HG02798 (cell line): ENCODE measurements around the gene PIK3C2G.
A peak's percentile ranks its signal among the peaks of the same experiment; 100 is the strongest.

ENCODE experiments used
- ATAC-seq: cut with Tn5 transposase; IDR thresholded peaks from one replicate; pipeline ENCODE4 v1.9.1; 2021; ENCODE audit warnings: mild to moderate bottlenecking; ENCODE audit not compliant: unreplicated experiment, poor library complexity

The PIK3C2G gene

DNA sequence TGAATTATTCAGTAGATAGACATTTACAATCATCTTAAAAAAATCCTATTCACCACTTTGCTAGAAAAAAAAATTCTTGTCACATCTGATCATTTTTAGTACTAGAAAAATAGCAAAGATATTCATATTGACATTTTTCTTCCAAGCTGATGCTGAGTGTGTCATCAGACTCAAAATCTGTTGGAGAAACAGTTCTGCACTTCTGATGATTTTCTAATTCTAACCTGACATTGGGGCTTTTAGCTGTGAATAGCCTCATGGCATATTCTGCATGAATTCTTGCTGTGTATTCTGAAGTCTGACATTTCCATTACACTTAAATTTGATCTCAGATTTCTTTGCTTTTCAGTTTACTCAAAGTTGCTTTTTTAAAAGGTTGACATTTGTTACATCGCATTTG, 150.1 kb downstream of the PIK3C2G start:
- ATAC-seq, result no peak

DNA sequence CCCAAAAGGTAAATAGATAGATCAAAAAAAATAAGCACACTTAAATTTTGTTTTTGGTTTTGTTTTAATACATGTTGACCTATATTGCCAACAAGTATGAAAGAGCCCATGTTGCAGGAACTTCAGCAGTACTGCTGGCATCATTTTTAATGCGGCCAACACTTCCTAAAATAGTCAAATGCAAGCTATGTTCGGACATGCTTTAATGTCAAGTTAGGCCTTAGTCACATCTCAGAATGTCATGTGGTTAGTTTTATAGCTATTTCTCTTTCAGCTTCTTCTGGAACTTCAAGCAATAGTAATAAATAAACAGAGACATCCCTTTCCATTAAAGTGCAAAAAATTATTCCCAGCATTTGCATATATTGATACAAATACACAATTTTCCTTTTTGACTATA, 153.4 kb downstream of the PIK3C2G start:
- no peak for ATAC-seq

DNA sequence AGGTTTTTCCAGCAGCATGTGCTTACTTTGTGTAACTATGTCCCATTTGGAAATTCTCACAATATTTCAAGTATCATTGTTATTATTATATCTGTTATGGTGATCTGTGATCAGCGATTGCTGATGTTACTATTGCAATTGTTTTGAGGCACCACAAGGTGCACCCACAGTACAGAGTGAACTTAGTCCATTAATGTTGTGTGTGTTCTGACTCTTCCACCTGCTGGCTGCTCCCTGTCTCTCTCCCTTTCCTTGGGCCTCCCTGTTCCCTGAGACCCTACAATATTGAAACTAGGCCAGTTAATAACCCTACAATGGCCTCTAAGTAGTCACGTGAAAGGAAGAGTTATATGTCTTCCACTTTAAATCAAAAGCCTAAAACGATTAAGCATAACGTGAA, 153.9 kb downstream of the PIK3C2G start:
- no peak for ATAC-seq

DNA sequence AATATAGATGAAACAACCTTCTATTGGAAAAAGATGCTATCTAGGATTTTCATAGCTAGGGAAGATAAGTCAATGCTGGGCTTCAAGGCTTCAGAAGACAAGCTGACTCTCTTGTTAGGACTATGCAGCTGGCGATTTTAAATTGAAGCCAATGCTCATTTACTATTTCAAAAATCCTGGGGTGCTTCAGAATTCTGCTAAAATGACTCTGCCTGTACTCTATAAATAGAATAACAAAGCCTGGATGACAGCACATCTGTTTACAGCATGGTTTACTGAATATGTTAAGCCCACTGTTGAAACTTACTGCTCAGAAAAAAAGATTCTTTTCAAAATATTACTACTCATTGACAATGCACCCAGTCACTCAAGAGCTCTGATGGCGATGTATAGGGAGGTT, 155.1 kb downstream of the PIK3C2G start:
- no peak for ATAC-seq

DNA sequence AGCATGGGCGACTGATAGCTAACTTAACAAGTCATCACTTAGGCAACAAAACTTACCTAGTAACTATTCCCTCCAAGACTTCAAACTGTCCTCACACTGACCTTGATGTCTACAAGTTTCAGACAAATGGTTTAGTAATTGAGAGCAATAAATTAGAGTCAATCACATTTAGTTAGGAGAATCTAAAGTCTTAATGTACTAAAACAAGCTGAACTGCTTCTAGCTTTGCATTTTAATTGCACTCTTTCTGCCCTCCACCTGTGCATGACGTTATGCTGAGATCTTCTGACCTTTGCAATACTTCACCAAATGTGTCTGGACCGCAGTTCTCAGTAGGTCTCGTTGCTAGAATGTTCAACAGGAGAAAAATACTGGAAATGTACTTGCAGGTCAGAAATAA, 158.0 kb downstream of the PIK3C2G start:
- no peak for ATAC-seq

DNA sequence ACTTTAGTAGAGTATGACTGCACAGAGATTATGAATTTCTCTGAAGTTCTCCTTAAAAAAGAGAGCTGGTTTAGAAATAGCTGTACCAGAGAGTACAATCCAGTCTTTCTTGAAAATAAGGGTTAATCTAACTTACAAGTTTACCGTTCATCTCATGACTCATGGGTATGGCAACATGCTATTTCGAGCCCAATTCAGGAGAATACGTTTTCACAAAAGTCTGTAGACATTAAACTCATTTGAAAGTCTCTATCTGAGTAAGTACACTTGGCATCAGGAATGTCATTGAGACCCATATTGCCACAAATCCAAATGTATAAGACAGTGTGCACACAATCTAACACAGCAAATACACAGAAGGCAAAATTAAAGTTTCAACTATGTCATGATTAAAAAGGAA, 160.5 kb downstream of the PIK3C2G start:
- no peak for ATAC-seq

DNA sequence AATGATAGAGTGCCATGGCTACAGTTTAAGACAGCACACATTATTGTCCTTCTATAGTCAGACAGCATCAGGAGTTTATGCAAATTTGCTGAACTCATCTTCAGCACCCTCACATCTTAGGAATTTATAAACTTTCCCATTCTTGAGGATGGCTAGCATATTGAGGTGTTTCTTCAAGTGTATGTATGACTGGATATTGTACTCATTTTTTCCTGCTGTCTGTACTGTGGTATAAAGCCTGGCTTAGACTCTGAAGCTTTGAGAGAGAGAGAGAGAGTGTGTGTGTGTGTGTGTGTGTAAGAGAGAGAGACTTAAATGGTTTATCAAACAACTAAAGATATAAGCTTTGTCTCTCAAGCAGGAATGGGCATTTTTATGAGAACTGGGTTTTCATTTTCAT, 161.6 kb downstream of the PIK3C2G start:
- no peak for ATAC-seq

DNA sequence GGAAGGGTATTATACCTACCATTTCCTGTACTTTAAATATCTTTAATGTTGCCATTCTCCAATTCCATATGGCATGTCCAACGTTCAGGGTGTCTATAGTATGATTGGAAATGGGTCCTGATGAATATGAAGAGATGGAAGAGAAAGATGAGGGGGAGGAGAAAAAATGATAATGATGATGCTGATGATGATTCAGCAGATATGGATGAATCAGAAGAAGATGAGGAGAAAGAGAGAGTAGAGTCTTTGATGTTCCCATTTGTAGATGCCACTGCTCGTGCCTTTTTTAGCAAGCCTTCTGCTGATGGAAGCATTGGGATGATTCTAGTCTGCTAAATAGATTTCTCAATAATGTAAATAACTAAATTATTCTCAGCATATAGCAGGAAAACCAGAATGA, 163.5 kb downstream of the PIK3C2G start:
- ATAC-seq, result no peak

DNA sequence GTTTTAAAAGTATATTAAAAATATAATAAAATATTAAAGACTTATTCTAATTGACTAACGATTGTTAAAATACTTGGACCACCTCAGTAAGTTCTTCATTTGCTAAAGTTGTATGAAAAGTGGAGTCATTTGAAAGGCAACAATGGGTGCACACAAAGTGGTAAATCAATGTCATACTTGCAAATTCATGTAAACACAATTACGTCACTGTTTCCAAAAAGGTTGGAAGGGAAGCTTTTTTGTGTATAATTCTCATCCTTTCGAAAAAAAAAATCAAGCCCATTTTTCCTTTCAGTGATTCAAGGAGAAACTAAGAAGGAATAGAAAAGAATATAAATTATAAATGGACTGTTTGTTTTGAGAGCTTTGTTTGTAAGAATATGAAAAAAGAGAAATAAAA, 166.2 kb downstream of the PIK3C2G start:
- ATAC-seq, result no peak

DNA sequence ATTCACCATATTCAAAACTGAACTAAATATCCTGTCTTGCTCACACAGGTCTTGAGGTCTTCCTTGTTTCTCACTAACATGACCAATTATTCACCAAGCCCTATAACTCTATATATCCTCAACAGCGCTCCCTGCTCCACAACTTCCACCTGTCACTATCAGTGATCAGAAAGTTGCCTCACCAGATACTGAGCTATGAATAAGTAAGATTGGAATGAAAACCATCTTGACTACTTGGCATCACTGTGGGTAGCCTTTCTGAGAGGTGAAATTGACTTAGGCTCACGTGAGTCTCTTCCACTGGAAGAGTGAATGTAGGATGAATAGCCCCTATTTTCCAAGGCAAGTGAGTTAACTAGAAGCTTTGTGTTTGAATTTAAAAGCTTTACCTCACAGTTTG, 167.1 kb downstream of the PIK3C2G start:
- no peak for ATAC-seq

DNA sequence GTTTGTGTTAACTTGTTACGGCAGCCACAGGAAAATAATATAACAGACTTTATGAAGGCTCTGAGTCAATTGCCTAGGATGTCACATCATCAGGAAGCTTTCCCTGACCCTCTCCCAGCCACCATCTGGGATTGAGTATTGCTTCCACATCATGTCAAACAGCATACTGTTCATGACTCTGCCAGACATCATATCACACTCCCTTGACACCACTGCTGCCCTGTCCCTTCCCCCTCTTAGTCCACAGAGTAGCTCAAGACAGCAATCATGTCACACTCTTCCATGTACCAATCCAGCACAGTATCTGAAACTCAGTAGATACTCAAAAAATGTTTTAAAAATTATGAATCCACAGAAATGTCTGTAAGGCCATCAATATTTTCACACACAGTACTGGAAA, 168.0 kb downstream of the PIK3C2G start:
- ATAC-seq, result no peak

DNA sequence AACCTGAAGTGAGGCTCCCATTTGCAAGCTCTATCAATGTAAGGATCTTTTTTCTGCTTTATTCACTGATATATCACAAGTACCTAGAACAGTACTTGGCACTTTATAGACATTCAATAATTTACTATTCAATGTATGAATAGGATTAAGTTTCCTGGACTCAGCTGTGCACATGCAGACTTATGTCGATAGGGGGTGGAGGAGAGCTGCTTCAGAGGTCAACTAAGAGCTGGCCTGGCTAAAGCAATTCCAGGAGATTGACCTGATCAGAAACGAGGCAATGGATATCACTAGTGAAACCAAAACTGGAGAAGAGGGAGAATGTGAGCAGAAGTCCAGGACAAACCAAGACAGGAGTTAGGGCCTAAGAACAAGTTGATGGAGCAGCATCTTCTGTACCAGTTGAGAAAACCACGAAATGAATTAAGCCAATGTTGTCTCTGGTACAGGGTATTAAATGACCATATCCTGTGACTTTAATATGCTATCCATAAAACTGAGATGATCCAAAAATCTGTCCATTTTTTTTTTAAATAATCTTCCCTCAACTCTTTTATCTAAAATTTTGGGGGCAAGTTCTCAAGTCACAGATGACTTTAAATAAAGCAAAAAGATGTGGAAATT, 169.2 kb downstream of the PIK3C2G start:
- peak; percentile 79 for ATAC-seq

DNA sequence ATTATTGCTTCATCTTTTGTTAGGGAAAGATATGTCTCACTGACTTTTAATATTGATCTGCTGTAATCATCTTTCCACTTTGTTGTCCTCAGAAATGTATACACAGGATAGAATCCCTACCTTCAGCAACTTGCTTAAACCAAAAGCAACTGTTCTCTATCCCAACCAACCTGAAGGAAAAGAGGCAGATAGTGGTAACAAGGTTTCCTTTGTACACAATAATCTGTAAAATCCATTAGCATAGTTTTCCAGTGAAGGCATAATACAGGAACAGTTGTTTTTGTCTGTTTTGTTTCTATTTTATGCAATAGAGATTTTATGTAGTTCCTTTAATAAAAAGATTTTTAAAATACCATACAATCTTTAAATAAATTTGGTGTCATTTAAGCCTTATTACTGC, 170.5 kb downstream of the PIK3C2G start:
- ATAC-seq, result no peak

DNA sequence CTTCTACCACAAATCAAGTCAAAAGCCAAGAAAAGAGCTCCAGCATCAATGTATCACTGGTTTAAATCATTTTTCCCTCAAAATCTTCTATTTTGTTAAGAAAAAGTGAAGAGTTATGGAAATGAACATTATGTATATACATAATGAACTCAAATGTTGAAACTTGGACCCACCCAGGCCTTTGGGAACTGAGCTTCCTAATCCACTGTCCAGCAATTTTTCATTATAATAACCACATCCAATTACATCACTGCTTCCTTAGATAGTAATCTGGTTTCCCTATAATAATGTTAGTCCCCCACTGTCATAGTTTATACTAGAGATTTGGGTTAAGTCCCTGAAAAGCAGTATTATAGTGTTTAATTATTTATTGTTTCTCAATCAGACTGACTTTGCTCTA, 170.9 kb downstream of the PIK3C2G start:
- ATAC-seq, result no peak

DNA sequence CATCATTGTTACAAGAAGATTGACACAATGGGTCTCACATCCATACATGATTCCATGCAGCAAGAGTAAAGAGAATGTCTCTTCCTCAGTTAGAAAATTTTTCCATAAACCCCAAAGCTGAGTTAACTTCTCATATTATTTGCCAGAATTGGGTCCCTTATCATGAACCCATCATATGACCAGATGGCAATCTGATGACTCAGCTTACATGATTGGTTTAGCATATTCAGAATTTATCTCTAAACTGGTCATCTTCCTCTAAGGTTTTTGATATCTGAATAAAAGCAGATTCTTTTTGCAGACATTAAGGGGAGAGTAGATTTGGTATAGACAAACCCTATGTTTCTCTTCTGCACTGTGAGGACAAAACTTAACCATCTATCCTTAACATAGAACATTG, 174.9 kb downstream of the PIK3C2G start:
- no peak for ATAC-seq

DNA sequence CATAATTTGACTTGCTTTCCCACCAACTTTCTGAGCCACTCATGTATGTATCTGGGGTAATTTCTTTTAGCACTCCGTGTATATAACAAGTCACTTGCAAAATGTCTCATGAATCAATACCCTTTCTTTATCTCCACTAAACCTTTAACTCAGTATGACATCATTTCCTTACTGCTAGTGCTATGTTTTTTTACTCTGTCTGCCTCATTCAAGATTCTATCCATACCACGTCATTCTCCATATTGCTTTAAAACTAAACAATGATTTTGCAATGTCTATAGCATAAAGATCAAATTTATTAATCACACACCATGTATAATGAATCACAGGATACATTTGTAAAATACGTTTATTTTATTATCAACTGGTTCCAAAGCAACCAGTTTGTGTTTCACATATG, 178.2 kb downstream of the PIK3C2G start:
- ATAC-seq, result no peak

DNA sequence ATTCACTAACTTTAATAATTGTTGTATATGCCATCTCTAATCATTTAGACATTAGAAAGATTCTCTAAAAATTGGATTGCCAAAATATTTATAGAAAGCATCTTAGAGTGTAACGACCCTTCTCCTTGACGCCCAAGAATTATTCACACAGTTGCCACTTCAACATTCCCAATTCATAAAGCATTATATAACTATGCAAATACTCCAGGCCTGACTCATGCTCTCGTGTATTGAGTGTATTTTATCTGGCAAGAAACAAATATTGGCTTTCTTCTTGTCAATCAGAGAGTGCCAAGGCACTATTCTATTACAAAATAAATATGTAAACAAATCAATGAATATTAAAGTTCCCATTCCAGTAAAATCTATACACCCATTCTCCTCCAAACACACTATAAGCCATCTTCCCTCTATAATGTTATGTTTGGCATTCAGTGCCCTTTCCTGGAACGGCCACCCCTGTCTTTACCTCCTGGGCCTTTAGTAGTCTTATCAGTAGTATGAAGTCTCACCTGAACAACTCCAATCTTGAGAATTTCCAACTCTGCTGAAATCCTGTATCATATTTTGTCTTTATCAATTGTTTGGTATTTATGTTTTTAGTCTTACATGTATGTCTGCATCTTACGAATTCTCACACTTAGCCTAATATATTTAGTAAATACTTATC, 182.6 kb downstream of the PIK3C2G start:
- ATAC-seq, result no peak

DNA sequence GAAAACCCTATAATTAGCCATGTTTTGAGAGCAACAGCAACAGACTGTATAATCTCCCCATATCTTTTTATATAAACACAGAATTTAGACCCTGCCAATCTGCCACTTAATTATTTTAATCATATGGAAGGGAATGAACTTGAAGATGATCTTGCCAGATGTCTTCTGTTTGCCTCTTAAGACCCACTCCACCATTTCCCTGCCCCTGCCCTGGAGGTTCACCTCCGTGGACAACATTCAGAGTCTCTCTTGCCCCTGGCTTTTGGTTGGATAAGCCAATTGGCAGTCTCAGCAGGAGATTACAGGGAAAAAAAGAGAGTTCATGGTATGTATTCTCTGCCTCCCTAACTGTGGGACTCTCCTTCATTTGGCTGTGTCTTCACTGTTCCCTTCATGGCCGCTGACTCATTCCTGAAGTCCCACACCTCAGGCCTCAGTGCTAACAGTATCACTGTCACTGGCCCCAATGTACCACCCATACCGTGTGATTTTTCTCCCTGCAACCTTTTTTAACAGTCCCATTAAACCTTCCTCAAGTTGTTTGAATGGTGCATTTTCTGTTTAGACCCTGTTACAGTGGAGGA, 184.8 kb downstream of the PIK3C2G start:
- peak; percentile 84 for ATAC-seq

DNA sequence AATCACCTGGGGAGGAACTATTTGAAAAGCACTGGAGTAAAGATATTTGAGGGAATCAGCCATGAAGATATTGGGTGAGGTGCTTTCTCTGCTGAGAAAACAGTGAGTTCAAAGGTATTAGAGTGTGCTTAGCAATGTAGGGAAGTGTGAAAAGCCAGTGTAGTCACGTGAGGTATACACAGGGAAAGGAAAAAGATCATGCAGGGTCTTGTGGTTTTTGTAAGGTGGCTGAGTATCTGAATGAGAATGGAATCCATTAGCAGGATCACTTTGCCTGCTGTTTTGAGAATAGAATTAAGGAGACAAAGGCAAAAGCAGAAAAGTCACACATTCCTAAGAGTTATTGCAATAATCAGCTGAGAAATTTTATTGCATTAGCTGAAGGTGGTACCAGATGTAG, 193.0 kb downstream of the PIK3C2G start:
- ATAC-seq, result no peak

DNA sequence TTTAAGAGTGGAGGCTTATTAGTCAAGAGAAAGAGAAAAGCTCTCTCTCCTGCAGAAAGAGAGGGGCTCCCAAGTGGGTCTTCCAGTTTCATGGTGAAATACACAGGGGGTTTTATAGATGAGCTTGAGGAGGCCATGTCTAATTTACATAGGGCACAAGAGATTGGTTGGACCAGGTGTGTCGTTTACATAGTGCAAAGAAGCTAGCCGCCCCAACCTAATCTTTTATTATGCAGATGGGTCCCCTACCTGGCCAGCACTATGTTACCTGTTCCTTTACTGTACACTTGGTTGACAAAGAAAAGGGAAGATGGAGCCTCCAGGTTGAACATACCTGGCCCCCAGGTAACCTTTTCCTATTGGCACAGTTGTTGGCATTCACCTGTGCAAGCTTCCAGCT, 195.0 kb downstream of the PIK3C2G start:
- no peak for ATAC-seq

DNA sequence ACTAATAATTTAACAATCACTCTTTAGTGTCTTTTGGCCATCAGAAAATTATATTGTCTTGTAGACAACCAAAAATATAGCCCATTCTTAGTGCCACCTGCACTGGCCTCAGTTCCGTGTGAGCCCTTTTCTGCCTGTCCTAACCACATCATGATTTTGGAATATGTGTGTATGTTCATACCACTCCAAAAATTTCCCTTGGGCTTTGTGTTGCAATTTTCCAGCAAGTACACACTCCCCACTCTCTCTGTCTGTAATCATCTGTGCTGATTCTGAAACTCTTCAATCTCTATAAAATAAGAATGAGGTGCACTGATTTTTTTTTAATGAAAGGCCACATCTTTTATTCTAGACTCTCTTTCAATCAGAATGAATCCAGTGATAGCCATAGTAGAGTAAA, 196.0 kb downstream of the PIK3C2G start:
- no peak for ATAC-seq

DNA sequence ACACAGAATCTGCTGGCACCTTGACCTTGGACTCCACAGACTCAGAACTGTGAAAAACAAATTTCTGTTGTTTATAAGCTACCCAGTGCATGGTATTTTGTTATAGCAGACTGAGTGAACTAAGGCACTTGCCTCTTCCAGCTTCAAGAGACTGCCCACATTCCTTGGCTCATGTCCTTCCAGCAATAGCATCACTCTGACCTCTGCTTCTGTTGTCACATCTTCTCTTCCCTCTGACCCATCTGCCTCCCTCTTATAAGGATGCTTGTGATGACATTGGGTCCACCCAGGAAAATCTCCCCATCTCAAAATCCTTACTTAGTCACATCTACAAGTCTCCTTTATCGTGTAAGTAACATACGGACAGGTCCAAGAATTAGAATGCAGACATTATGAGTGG, 200.4 kb downstream of the PIK3C2G start:
- ATAC-seq, result no peak
